IPS-NIHi7 (cell line): Measurements from ENCODE around the gene ARHGAP15.

Experiments
- DNase-seq: peaks from one replicate; pipeline ENCODE4 v3.0.0; 2012; ENCODE audit warnings: mixed read lengths; ENCODE audit errors: extremely low spot score

Gene ARHGAP15

GRCh38 chr2:143759455-143759854 is 630.2 kb downstream of the ARHGAP15 start:
- DNase-seq = peak; percentile 56

GRCh38 chr2:143762176-143762928 is 633.1 kb downstream of the ARHGAP15 start:
- peak; percentile 54 for DNase-seq

GRCh38 chr2:143764261-143764660 is 635.0 kb downstream of the ARHGAP15 start:
- no peak for DNase-seq

- DNase-seq = no peak
Measured at GRCh38 chr2:143764706-143765105, 635.5 kb downstream of the ARHGAP15 start.

- DNase-seq = no peak
Measured at GRCh38 chr2:143768991-143769390, 639.8 kb downstream of the ARHGAP15 start.

GRCh38 chr2:143771939-143772338 is 642.7 kb downstream of the ARHGAP15 start:
- DNase-seq = no peak

- no peak for DNase-seq
Measured at GRCh38 chr2:143776526-143777297, 647.5 kb downstream of the ARHGAP15 start.

GRCh38 chr2:143779021-143779420 is 649.8 kb downstream of the ARHGAP15 start:
- DNase-seq = peak; percentile 52

- DNase-seq = no peak
Measured at GRCh38 chr2:143786026-143786765, 657.0 kb downstream of the ARHGAP15 start.

- DNase-seq = no peak
Measured at GRCh38 chr2:143787674-143788073, 658.5 kb downstream of the ARHGAP15 start.

- no peak for DNase-seq
Measured at GRCh38 chr2:143792602-143793001, 663.4 kb downstream of the ARHGAP15 start.

- DNase-seq = no peak
Measured at GRCh38 chr2:143793381-143793780, 664.2 kb downstream of the ARHGAP15 start.

GRCh38 chr2:143796051-143796450 is 666.8 kb downstream of the ARHGAP15 start:
- no peak for DNase-seq

GRCh38 chr2:143801561-143801960 is 672.3 kb downstream of the ARHGAP15 start:
- DNase-seq = no peak

- DNase-seq = no peak
Measured at GRCh38 chr2:143802242-143802641, 673.0 kb downstream of the ARHGAP15 start.

GRCh38 chr2:143802871-143803650 is 673.8 kb downstream of the ARHGAP15 start:
- DNase-seq = no peak

GRCh38 chr2:143803936-143804335 is 674.7 kb downstream of the ARHGAP15 start:
- no peak for DNase-seq

GRCh38 chr2:143805666-143806065 is 676.4 kb downstream of the ARHGAP15 start:
- DNase-seq = no peak

- no peak for DNase-seq
Measured at GRCh38 chr2:143807192-143807591, 678.0 kb downstream of the ARHGAP15 start.

- DNase-seq = no peak
Measured at GRCh38 chr2:143807671-143808070, 678.5 kb downstream of the ARHGAP15 start.

- DNase-seq = peak; percentile 34
Measured at GRCh38 chr2:143808166-143808565, 678.9 kb downstream of the ARHGAP15 start.

- DNase-seq = no peak
Measured at GRCh38 chr2:143815082-143815481, 685.9 kb downstream of the ARHGAP15 start.
